Measurements from ENCODE around the gene CRTAC1.

Gene CRTAC1

GRCh38 chr10:97891497-97892167 lies 138.8 kb downstream of the CRTAC1 start:
- Histone ChIP-seq H3K9ac (ENCODE audit: low read length) (no peak overlapping the region), H3K36me3 (ENCODE audit: insufficient read depth, low read length) (no peaks in the 10 kb centered on the region), H3K4me1 (ENCODE audit: insufficient read depth, low read length) (no peaks in the 10 kb centered on the region), H3K27ac (ENCODE audit: low read depth, low read length) (no peak overlapping the region), H3K9me3 (ENCODE audit: low read length) (no peaks in the 10 kb centered on the region), H3K4me3 (ENCODE audit: low read depth in 1 of 2, low read length in 2 of 2) (no peak overlapping the region), H3K27me3 (ENCODE audit: control insufficient read depth in 1 of 2, insufficient read depth in 2 of 2, low read length in 2 of 2) (no peaks in the 10 kb centered on the region)

GRCh38 chr10:97889461-97890265 lies 140.8 kb downstream of the CRTAC1 start:
- H3K36me3 ChIP-seq (ENCODE audit: insufficient read depth, low read length) = no peaks in the 10 kb centered on the region
- H3K27ac ChIP-seq (ENCODE audit: low read depth, low read length) = no peak overlapping the region
- no peak overlapping the region for H3K9ac ChIP-seq (ENCODE audit: low read length)
- no peaks in the 10 kb centered on the region for H3K4me1 ChIP-seq (ENCODE audit: insufficient read depth, low read length)
- no peaks in the 10 kb centered on the region for H3K9me3 ChIP-seq (ENCODE audit: low read length)
- no peak overlapping the region for H3K4me3 ChIP-seq (ENCODE audit: low read depth in 1 of 2, low read length in 2 of 2)
- H3K27me3 ChIP-seq (ENCODE audit: control insufficient read depth in 1 of 2, insufficient read depth in 2 of 2, low read length in 2 of 2) = no peaks in the 10 kb centered on the region

GRCh38 chr10:97888641-97889262 lies 141.7 kb downstream of the CRTAC1 start:
- H3K9ac ChIP-seq (ENCODE audit: low read length) = no peak overlapping the region
- no peaks in the 10 kb centered on the region for H3K9me3 ChIP-seq (ENCODE audit: low read length)
- no peak overlapping the region for H3K4me3 ChIP-seq (ENCODE audit: low read depth in 1 of 2, low read length in 2 of 2)
- no peaks in the 10 kb centered on the region for H3K27me3 ChIP-seq (ENCODE audit: control insufficient read depth in 1 of 2, insufficient read depth in 2 of 2, low read length in 2 of 2)
- no peaks in the 10 kb centered on the region for H3K4me1 ChIP-seq (ENCODE audit: insufficient read depth, low read length)
- no peaks in the 10 kb centered on the region for H3K36me3 ChIP-seq (ENCODE audit: insufficient read depth, low read length)
- no peak overlapping the region for H3K27ac ChIP-seq (ENCODE audit: low read depth, low read length)

- Histone ChIP-seq H3K27me3 (ENCODE audit: control insufficient read depth in 1 of 2, insufficient read depth in 2 of 2, low read length in 2 of 2) (no peaks in the 10 kb centered on the region), H3K27ac (ENCODE audit: low read depth, low read length) (no peak overlapping the region), H3K9ac (ENCODE audit: low read length) (no peak overlapping the region), H3K36me3 (ENCODE audit: insufficient read depth, low read length) (no peaks in the 10 kb centered on the region), H3K4me3 (ENCODE audit: low read depth in 1 of 2, low read length in 2 of 2) (no peak overlapping the region), H3K4me1 (ENCODE audit: insufficient read depth, low read length) (no peaks in the 10 kb centered on the region), H3K9me3 (ENCODE audit: low read length) (no peaks in the 10 kb centered on the region)
These were observed 142.3 kb downstream of the CRTAC1 start for GRCh38 chr10:97888134-97888533.

GRCh38 chr10:97887399-97887798 lies 143.0 kb downstream of the CRTAC1 start:
- Histone ChIP-seq H3K36me3 (ENCODE audit: insufficient read depth, low read length) (no peaks in the 10 kb centered on the region), H3K27ac (ENCODE audit: low read depth, low read length) (no peak overlapping the region), H3K4me3 (ENCODE audit: low read depth in 1 of 2, low read length in 2 of 2) (no peak overlapping the region), H3K27me3 (ENCODE audit: control insufficient read depth in 1 of 2, insufficient read depth in 2 of 2, low read length in 2 of 2) (no peaks in the 10 kb centered on the region), H3K9me3 (ENCODE audit: low read length) (no peaks in the 10 kb centered on the region), H3K4me1 (ENCODE audit: insufficient read depth, low read length) (no peaks in the 10 kb centered on the region), H3K9ac (ENCODE audit: low read length) (no peak overlapping the region)

- H3K9ac ChIP-seq (ENCODE audit: low read length) = no peak overlapping the region
- no peak overlapping the region for H3K4me3 ChIP-seq (ENCODE audit: low read depth in 1 of 2, low read length in 2 of 2)
- no peaks in the 10 kb centered on the region for H3K27me3 ChIP-seq (ENCODE audit: control insufficient read depth in 1 of 2, insufficient read depth in 2 of 2, low read length in 2 of 2)
- H3K9me3 ChIP-seq (ENCODE audit: low read length) = no peaks in the 10 kb centered on the region
- no peaks in the 10 kb centered on the region for H3K36me3 ChIP-seq (ENCODE audit: insufficient read depth, low read length)
- H3K4me1 ChIP-seq (ENCODE audit: insufficient read depth, low read length) = no peaks in the 10 kb centered on the region
- H3K27ac ChIP-seq (ENCODE audit: low read depth, low read length) = no peak overlapping the region
These were observed 144.1 kb downstream of the CRTAC1 start for GRCh38 chr10:97886286-97886685.

- Histone ChIP-seq H3K36me3 (ENCODE audit: insufficient read depth, low read length) (no peaks in the 10 kb centered on the region), H3K9ac (ENCODE audit: low read length) (no peak overlapping the region), H3K27ac (ENCODE audit: low read depth, low read length) (no peak overlapping the region), H3K27me3 (ENCODE audit: control insufficient read depth in 1 of 2, insufficient read depth in 2 of 2, low read length in 2 of 2) (no peaks in the 10 kb centered on the region), H3K4me1 (ENCODE audit: insufficient read depth, low read length) (no peaks in the 10 kb centered on the region), H3K4me3 (ENCODE audit: low read depth in 1 of 2, low read length in 2 of 2) (no peak overlapping the region), H3K9me3 (ENCODE audit: low read length) (no peaks in the 10 kb centered on the region)
These were observed 147.3 kb downstream of the CRTAC1 start for GRCh38 chr10:97883092-97883485.

- H3K27me3 ChIP-seq (ENCODE audit: control insufficient read depth in 1 of 2, insufficient read depth in 2 of 2, low read length in 2 of 2) = no peaks in the 10 kb centered on the region
- H3K9ac ChIP-seq (ENCODE audit: low read length) = no peak overlapping the region
- no peak overlapping the region for H3K27ac ChIP-seq (ENCODE audit: low read depth, low read length)
- no peaks in the 10 kb centered on the region for H3K9me3 ChIP-seq (ENCODE audit: low read length)
- no peak overlapping the region for H3K4me3 ChIP-seq (ENCODE audit: low read depth in 1 of 2, low read length in 2 of 2)
- no peaks in the 10 kb centered on the region for H3K4me1 ChIP-seq (ENCODE audit: insufficient read depth, low read length)
- no peaks in the 10 kb centered on the region for H3K36me3 ChIP-seq (ENCODE audit: insufficient read depth, low read length)
These were observed 148.0 kb downstream of the CRTAC1 start for GRCh38 chr10:97882142-97883091.

- no peaks in the 10 kb centered on the region for H3K4me1 ChIP-seq (ENCODE audit: insufficient read depth, low read length)
- no peak overlapping the region for H3K9ac ChIP-seq (ENCODE audit: low read length)
- H3K27ac ChIP-seq (ENCODE audit: low read depth, low read length) = no peak overlapping the region
- no peaks in the 10 kb centered on the region for H3K36me3 ChIP-seq (ENCODE audit: insufficient read depth, low read length)
- no peaks in the 10 kb centered on the region for H3K27me3 ChIP-seq (ENCODE audit: control insufficient read depth in 1 of 2, insufficient read depth in 2 of 2, low read length in 2 of 2)
- no peaks in the 10 kb centered on the region for H3K9me3 ChIP-seq (ENCODE audit: low read length)
- no peak overlapping the region for H3K4me3 ChIP-seq (ENCODE audit: low read depth in 1 of 2, low read length in 2 of 2)
These were observed 150.3 kb downstream of the CRTAC1 start for GRCh38 chr10:97880109-97880508.

GRCh38 chr10:97879241-97879640 lies 151.2 kb downstream of the CRTAC1 start:
- no peaks in the 10 kb centered on the region for H3K9me3 ChIP-seq (ENCODE audit: low read length)
- H3K36me3 ChIP-seq (ENCODE audit: insufficient read depth, low read length) = no peaks in the 10 kb centered on the region
- no peak overlapping the region for H3K9ac ChIP-seq (ENCODE audit: low read length)
- no peaks in the 10 kb centered on the region for H3K27me3 ChIP-seq (ENCODE audit: control insufficient read depth in 1 of 2, insufficient read depth in 2 of 2, low read length in 2 of 2)
- H3K27ac ChIP-seq (ENCODE audit: low read depth, low read length) = no peak overlapping the region
- no peak overlapping the region for H3K4me3 ChIP-seq (ENCODE audit: low read depth in 1 of 2, low read length in 2 of 2)
- no peaks in the 10 kb centered on the region for H3K4me1 ChIP-seq (ENCODE audit: insufficient read depth, low read length)

- no peaks in the 10 kb centered on the region for H3K27me3 ChIP-seq (ENCODE audit: control insufficient read depth in 1 of 2, insufficient read depth in 2 of 2, low read length in 2 of 2)
- H3K4me3 ChIP-seq (ENCODE audit: low read depth in 1 of 2, low read length in 2 of 2) = no peak overlapping the region
These were observed 154.0 kb downstream of the CRTAC1 start for GRCh38 chr10:97876402-97876801.

More at GRCh38 chr10:97876402-97876801, 154.0 kb downstream of the CRTAC1 start:
- Histone ChIP-seq H3K9ac (ENCODE audit: low read length) (no peak overlapping the region), H3K4me1 (ENCODE audit: insufficient read depth, low read length) (no peaks in the 10 kb centered on the region), H3K36me3 (ENCODE audit: insufficient read depth, low read length) (no peaks in the 10 kb centered on the region), H3K27ac (ENCODE audit: low read depth, low read length) (no peak overlapping the region), H3K9me3 (ENCODE audit: low read length) (no peaks in the 10 kb centered on the region)

Data from muscle layer of colon (tissue), 2 donors.